ENCODE results near the gene HES2.
"Not testable (repeated sequence)": the region's sequence is repeated elsewhere in the genome, so short reads cannot be mapped to it uniquely, and the experiment has no call there.

GRCh38 chr1:6437012-6437700 is 17.4 kb upstream of the HES2 start:
- peak; percentile 35 to 73 for TF ChIP-seq CTCF (conservative IDR thresholded peaks at IDR 0.05 in 1 of 2, IDR thresholded peaks at IDR 0.05 in 1 of 2; ENCODE audit: extremely low read depth in 1 of 2, insufficient read depth in 1 of 2, low read depth in 1 of 2, low read length in 2 of 2)
- not testable (repeated sequence) for TF ChIP-seq EZH2 (IDR thresholded peaks at IDR 0.05; ENCODE audit: borderline replicate concordance, low read length)

All from mammary epithelial cell (primary cell).